WTC11 (cell line): Measurements from ENCODE around the gene PREB.

Experiments
- ESRRA ChIP-seq: sonication (generic); formaldehyde crosslinking; IDR thresholded peaks from 2 replicates; pipeline ENCODE4 v1.8.1; 2022; ENCODE audit warnings: mild to moderate bottlenecking, missing genetic modification reagents, borderline replicate concordance
- ZNF121 ChIP-seq: sonication (generic); formaldehyde crosslinking; IDR thresholded peaks from 2 replicates; pipeline ENCODE4 v1.8.0; 2023; ENCODE audit warnings: missing genetic modification reagents
- TF ChIP-seq, protein P1 (sequence below): fragments of 200-600 bp; IDR thresholded peaks from 2 replicates; pipeline ENCODE4 v1.8.0; 2022; ENCODE audit warnings: antibody characterized with exemption

DNA sequence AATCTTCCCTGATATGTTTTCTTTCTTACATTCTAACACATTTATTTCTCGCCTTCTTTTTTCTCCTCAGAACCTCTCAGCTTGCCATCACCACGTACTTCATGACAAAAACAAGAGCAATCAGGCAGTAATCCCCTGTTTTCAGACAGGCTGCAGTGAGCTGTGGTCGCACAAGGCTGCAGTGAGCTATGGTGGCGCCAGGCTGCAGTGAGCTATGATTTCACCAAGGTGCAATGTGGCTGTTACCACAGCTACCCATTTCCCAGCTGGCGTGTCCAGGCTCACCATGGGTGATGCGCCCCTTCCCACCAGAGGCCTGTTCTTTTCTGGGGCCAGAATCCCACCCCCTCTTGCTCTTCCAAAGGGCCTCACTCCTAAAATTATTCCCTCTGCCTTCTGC is 40.2 kb upstream of the PREB start:
- TF ChIP-seq, protein P1, sequence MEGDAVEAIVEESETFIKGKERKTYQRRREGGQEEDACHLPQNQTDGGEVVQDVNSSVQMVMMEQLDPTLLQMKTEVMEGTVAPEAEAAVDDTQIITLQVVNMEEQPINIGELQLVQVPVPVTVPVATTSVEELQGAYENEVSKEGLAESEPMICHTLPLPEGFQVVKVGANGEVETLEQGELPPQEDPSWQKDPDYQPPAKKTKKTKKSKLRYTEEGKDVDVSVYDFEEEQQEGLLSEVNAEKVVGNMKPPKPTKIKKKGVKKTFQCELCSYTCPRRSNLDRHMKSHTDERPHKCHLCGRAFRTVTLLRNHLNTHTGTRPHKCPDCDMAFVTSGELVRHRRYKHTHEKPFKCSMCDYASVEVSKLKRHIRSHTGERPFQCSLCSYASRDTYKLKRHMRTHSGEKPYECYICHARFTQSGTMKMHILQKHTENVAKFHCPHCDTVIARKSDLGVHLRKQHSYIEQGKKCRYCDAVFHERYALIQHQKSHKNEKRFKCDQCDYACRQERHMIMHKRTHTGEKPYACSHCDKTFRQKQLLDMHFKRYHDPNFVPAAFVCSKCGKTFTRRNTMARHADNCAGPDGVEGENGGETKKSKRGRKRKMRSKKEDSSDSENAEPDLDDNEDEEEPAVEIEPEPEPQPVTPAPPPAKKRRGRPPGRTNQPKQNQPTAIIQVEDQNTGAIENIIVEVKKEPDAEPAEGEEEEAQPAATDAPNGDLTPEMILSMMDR = no peak
- no peak for TF ChIP-seq ZNF121
- TF ChIP-seq ESRRA (CRISPR knock-in tag) = no peak
